A549 (cell line): ENCODE results near the gene BMAL1. TPM values are rescaled to one million over a fixed set of nuclear protein-coding genes. Genes with fewer than 3 reads are reported as not detected.

Experiments
- CEBPB ChIP-seq, 2 experiments: fragments of >200 bp in 1 of 2; sonication (Bioruptor Twin) in 1 of 2; formaldehyde crosslinking in 1 of 2; IDR thresholded peaks; 2 replicates each; pipeline ENCODE4 v1.6.1; 2012 to 2016
- CHD2 ChIP-seq: fragments of 150-350 bp; IDR thresholded peaks from 2 replicates; pipeline ENCODE4 v1.6.1; 2014; ENCODE audit warnings: low read length; ENCODE audit not compliant: partially characterized antibody
- EHMT2 ChIP-seq: fragments of 200-600 bp; sonication (generic); IDR thresholded peaks from 2 replicates; pipeline ENCODE4 v1.6.1; 2016; ENCODE audit warnings: antibody characterized with exemption, low read depth, mild to moderate bottlenecking, moderate library complexity
- ELK1 ChIP-seq: fragments of 150-350 bp; IDR thresholded peaks from 2 replicates; pipeline ENCODE4 v1.6.1; 2014; ENCODE audit warnings: low read depth, mild to moderate bottlenecking, low read length
- ESRRA ChIP-seq: fragments of 150-350 bp; IDR thresholded peaks from 2 replicates; pipeline ENCODE4 v1.6.1; 2014; ENCODE audit warnings: mild to moderate bottlenecking, low read length, borderline replicate concordance
- FOSB ChIP-seq: fragments of 250-450 bp; sonication (Bioruptor Pico); IDR thresholded peaks from 2 replicates; pipeline ENCODE4 v1.5.0; 2020; ENCODE audit warnings: mild to moderate bottlenecking, moderate library complexity
- FOXS1 ChIP-seq: fragments of 250-450 bp; sonication (Bioruptor Pico); IDR thresholded peaks from 2 replicates; pipeline ENCODE4 v1.5.0; 2020; ENCODE audit warnings: mild to moderate bottlenecking, moderate library complexity
- HDAC2 ChIP-seq: fragments of 200-600 bp; sonication (generic); IDR thresholded peaks from 2 replicates; pipeline ENCODE4 v1.6.1; 2016
- HMGXB4 ChIP-seq: fragments of 250-450 bp; sonication (Bioruptor Pico); IDR thresholded peaks from 2 replicates; pipeline ENCODE4 v1.5.0; 2021; ENCODE audit warnings: mild to moderate bottlenecking, moderate library complexity, borderline replicate concordance
- HOXB13 ChIP-seq: fragments of 250-450 bp; sonication (Bioruptor Pico); IDR thresholded peaks from 2 replicates; pipeline ENCODE4 v1.5.0; 2020; ENCODE audit warnings: low read depth, mild to moderate bottlenecking, moderate library complexity
- HOXB5 ChIP-seq: fragments of 250-450 bp; sonication (Bioruptor Pico); IDR thresholded peaks from 2 replicates; pipeline ENCODE4 v1.5.0; 2020; ENCODE audit warnings: mild to moderate bottlenecking, moderate library complexity
- JUN ChIP-seq, 2 experiments: fragments of >200 bp; sonication (Bioruptor Twin); formaldehyde crosslinking; IDR thresholded peaks; 2 replicates in 1 of 2; 3 replicates in 1 of 2; pipeline ENCODE4 v1.6.1; 2016 to 2017
- KDM1A ChIP-seq: fragments of 200-600 bp; sonication (generic); IDR thresholded peaks from 2 replicates; pipeline ENCODE4 v1.6.1; 2016; ENCODE audit warnings: low read depth, mild to moderate bottlenecking
- MAX ChIP-seq: IDR thresholded peaks from 2 replicates; pipeline ENCODE4 v1.6.1; 2012
- NFE2L2 ChIP-seq: fragments of 150-350 bp; conservative IDR thresholded peaks from 2 replicates; pipeline ENCODE4 v1.6.1; 2014; ENCODE audit warnings: low read length
- PHF8 ChIP-seq: fragments of 200-600 bp; sonication (generic); IDR thresholded peaks from 2 replicates; pipeline ENCODE4 v1.6.1; 2016; ENCODE audit warnings: low read depth, mild to moderate bottlenecking, antibody characterized with exemption, moderate library complexity, borderline replicate concordance
- POLR2AphosphoS2 ChIP-seq: conservative IDR thresholded peaks from 2 replicates; pipeline ENCODE4 v1.6.1; 2012; ENCODE audit warnings: low read length, improper control_type of control experiment, inconsistent platforms
- RAD21 ChIP-seq, 2 experiments: fragments of >200 bp in 1 of 2; sonication (Bioruptor Twin) in 1 of 2; formaldehyde crosslinking in 1 of 2; IDR thresholded peaks in 1 of 2; conservative IDR thresholded peaks in 1 of 2; 2 replicates in 1 of 2; 3 replicates in 1 of 2; pipeline ENCODE4 v1.6.1; 2012 to 2018; ENCODE audit warnings: inconsistent platforms in 1 of 2
- RARB ChIP-seq: fragments of 250-450 bp; sonication (Bioruptor Pico); IDR thresholded peaks from 2 replicates; pipeline ENCODE4 v1.8.0; 2021; ENCODE audit warnings: mild to moderate bottlenecking, moderate library complexity
- RCOR1 ChIP-seq: fragments of 150-350 bp; IDR thresholded peaks from 2 replicates; pipeline ENCODE4 v1.6.1; 2014; ENCODE audit warnings: antibody characterized with exemption, low read length, low read depth
- RNF2 ChIP-seq: fragments of 200-600 bp; sonication (generic); IDR thresholded peaks from 2 replicates; pipeline ENCODE4 v1.6.1; 2016; ENCODE audit warnings: low read depth, mild to moderate bottlenecking, antibody characterized with exemption, moderate library complexity, borderline replicate concordance
- SMC3 ChIP-seq: fragments of >200 bp; sonication (Bioruptor Twin); formaldehyde crosslinking; IDR thresholded peaks from 3 replicates; pipeline ENCODE4 v1.6.1; 2018; ENCODE audit warnings: inconsistent platforms
- TP53 ChIP-seq: fragments of 250-450 bp; sonication (Bioruptor Pico); IDR thresholded peaks from 2 replicates; pipeline ENCODE4 v1.5.0; 2021; ENCODE audit warnings: mild to moderate bottlenecking, moderate library complexity
- ZC3H11A ChIP-seq: fragments of 450-650 bp; IDR thresholded peaks from 2 replicates; pipeline ENCODE4 v1.6.1; 2014; ENCODE audit warnings: antibody characterized with exemption, mild to moderate bottlenecking
- ZSCAN20 ChIP-seq: fragments of 250-450 bp; sonication (Bioruptor Pico); IDR thresholded peaks from 2 replicates; pipeline ENCODE4 v1.8.0; 2022; ENCODE audit warnings: mild to moderate bottlenecking, moderate library complexity
- polyA plus RNA-seq, 4 experiments: library from polyadenylated mRNA; depleted of rRNA in 3 of 4; stranded (reverse); fragments of >200 nt; fragmentation: RNase III in 1 of 4; extraction: RNeasy Plus Mini Kit Qiagen cat#74134 plus additional on column Dnase treatment in 1 of 4; gene quantifications; 2 replicates in 3 of 4; 3 replicates in 1 of 4; pipeline ENCODE4 v1.2.3, GENCODE V29; 2011 to 2017
- TF ChIP-seq, protein P1 (sequence below): fragments of 450-650 bp; IDR thresholded peaks from 2 replicates; pipeline ENCODE4 v1.6.1; 2014; ENCODE audit warnings: antibody characterized with exemption

BMAL1 gene
- polyA plus RNA-seq, 2 of the 4 experiments (the other 2 are of a cell fraction) = 28.6 to 29.2 TPM

- TF ChIP-seq CHD2 (no peak), RCOR1 (no peak), PHF8 (peak; percentile 51; the same call in 1 of the 2 replicates), POLR2AphosphoS2 (no peak), ZC3H11A (no peak), HMGXB4 (peak; percentile 91), HOXB5 (peak; percentile 100), RARB (CRISPR knock-in tag) (peak; percentile 80; the same call in 1 of the 2 replicates), ZSCAN20 (CRISPR knock-in tag) (peak; percentile 99), ESRRA (no peak), RAD21 (conservative IDR thresholded peaks at IDR 0.05 in 1 of 2, IDR thresholded peaks at IDR 0.05 in 1 of 2) (no peak), CEBPB (IDR thresholded peaks at IDR 0.05) (no peak), SMC3 (no peak), FOXS1 (CRISPR knock-in tag) (peak; percentile 100), KDM1A (no peak), JUN (IDR thresholded peaks at IDR 0.05) (no peak; a peak in 1 of 5 replicates), TP53 (CRISPR knock-in tag) (peak; percentile 99), FOSB (CRISPR knock-in tag) (peak; percentile 93; the same call in 1 of the 2 replicates), EHMT2 (no peak), MAX (0 out of 2 replicates have a peak, but pooled peaks have one; percentile 24), ELK1 (no peak), NFE2L2 (no peak), HOXB13 (CRISPR knock-in tag) (peak; percentile 100), HDAC2 (no peak), RNF2 (peak; percentile 76; the same call in 1 of the 2 replicates)
- TF ChIP-seq, protein P1, sequence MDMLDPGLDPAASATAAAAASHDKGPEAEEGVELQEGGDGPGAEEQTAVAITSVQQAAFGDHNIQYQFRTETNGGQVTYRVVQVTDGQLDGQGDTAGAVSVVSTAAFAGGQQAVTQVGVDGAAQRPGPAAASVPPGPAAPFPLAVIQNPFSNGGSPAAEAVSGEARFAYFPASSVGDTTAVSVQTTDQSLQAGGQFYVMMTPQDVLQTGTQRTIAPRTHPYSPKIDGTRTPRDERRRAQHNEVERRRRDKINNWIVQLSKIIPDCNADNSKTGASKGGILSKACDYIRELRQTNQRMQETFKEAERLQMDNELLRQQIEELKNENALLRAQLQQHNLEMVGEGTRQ = peak; percentile 19; the same call in 1 of the 2 replicates
Observed at GRCh38 chr11:13276832-13277767, 490 bp upstream of the BMAL1 start (continued).
